GM23338 (cell line): Measurements from ENCODE around the gene SULF2.

Experiments used
- CREB1 ChIP-seq: fragments of 250-450 bp; sonication (Bioruptor Pico); IDR thresholded peaks from 2 replicates; pipeline ENCODE4 v1.5.0; 2020; ENCODE audit warnings: low read depth, mild to moderate bottlenecking, moderate library complexity
- EZH2 ChIP-seq: fragments of 200-600 bp; sonication (generic); IDR thresholded peaks from one replicate; pipeline ENCODE4 v1.8.0; 2017; ENCODE audit warnings: antibody characterized with exemption, mild to moderate bottlenecking, low read depth; ENCODE audit not compliant: unreplicated experiment
- EZH2phosphoT487 ChIP-seq: fragments of 200-600 bp; sonication (generic); IDR thresholded peaks from one replicate; pipeline ENCODE4 v1.8.1; 2018; ENCODE audit warnings: antibody characterized with exemption; ENCODE audit not compliant: unreplicated experiment
- JUNB ChIP-seq: IDR thresholded peaks from one replicate; pipeline ENCODE4 v1.6.1; 2016; ENCODE audit warnings: antibody characterized with exemption; ENCODE audit not compliant: unreplicated experiment
- NANOG ChIP-seq: IDR thresholded peaks from 2 replicates; pipeline ENCODE4 v1.6.1; 2016; ENCODE audit warnings: antibody characterized with exemption, borderline replicate concordance
- POLR2AphosphoS5 ChIP-seq: IDR thresholded peaks from 2 replicates; pipeline ENCODE4 v1.6.1; 2016; ENCODE audit warnings: antibody characterized with exemption, low read depth
- STAT1 ChIP-seq: IDR thresholded peaks from one replicate; pipeline ENCODE4 v1.6.1; 2016; ENCODE audit warnings: antibody characterized with exemption; ENCODE audit not compliant: unreplicated experiment
- ZNF114 ChIP-seq: fragments of 250-450 bp; sonication (Bioruptor Pico); IDR thresholded peaks from 2 replicates; pipeline ENCODE4 v1.5.0; 2020; ENCODE audit warnings: mild to moderate bottlenecking, moderate library complexity
- ZNF331 ChIP-seq: fragments of 250-450 bp; sonication (Bioruptor Pico); IDR thresholded peaks from 2 replicates; pipeline ENCODE4 v1.5.0; 2020; ENCODE audit warnings: low read depth, mild to moderate bottlenecking, moderate library complexity
- TF ChIP-seq, protein P1 (sequence below), 2 experiments: fragments of 200-600 bp in 1 of 2; sonication (generic) in 1 of 2; conservative IDR thresholded peaks; 2 replicates each; pipeline versions ENCODE4 v1.5.1 to v1.6.1; 2016 to 2017; ENCODE audit warnings: antibody characterized with exemption in 2 of 2, low read depth in 2 of 2, mild to moderate bottlenecking in 2 of 2, moderate library complexity in 1 of 2
- TF ChIP-seq, protein P2 (sequence below): IDR thresholded peaks from one replicate; pipeline ENCODE4 v1.6.1; 2018; ENCODE audit warnings: antibody characterized with exemption; ENCODE audit not compliant: unreplicated experiment
- TF ChIP-seq, protein P3 (sequence below): IDR thresholded peaks from 2 replicates; pipeline ENCODE4 v1.6.1; 2016; ENCODE audit warnings: antibody characterized with exemption

DNA sequence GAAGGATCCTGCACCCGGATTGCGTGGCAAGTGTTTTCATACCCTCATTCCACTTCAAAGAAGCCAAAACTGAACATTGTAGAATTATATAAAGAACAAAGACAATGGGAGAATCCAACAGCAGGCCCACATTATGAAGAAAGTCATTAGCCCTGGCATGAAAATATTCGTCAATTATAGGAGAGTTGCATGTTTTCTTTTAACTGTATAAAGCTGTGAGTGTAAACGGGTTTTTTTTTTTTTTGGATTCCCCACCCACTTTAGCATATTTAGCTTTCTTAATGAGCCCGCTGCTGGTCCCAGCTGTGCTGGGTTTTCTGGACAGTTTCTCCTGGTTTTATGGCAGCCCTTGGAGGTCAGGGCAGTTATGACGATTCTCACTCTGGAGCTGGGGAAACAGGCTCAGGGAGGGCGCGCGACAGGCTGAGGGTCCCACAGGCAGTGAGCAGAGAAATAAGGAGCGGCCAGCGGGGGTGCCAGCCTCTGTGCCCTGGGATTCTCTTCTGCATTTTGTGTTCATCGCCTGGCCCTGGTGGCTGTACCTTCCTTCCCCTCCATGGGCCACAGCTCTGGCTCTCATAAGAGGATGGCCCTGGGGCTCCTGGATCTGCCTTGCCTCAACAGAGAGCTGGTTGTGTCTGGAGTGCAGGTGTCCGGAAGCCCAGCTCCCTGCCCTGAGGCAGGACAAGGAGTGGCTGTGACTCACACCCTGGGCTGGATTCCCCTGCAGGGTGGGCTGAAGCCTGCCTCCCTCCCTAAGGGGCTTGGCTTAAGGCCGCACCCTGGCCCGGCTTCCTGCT lies 24.1 kb upstream of the SULF2 start:
- TF ChIP-seq, protein P1, sequence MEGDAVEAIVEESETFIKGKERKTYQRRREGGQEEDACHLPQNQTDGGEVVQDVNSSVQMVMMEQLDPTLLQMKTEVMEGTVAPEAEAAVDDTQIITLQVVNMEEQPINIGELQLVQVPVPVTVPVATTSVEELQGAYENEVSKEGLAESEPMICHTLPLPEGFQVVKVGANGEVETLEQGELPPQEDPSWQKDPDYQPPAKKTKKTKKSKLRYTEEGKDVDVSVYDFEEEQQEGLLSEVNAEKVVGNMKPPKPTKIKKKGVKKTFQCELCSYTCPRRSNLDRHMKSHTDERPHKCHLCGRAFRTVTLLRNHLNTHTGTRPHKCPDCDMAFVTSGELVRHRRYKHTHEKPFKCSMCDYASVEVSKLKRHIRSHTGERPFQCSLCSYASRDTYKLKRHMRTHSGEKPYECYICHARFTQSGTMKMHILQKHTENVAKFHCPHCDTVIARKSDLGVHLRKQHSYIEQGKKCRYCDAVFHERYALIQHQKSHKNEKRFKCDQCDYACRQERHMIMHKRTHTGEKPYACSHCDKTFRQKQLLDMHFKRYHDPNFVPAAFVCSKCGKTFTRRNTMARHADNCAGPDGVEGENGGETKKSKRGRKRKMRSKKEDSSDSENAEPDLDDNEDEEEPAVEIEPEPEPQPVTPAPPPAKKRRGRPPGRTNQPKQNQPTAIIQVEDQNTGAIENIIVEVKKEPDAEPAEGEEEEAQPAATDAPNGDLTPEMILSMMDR (conservative IDR thresholded peaks at IDR 0.05; ENCODE audit: low read depth in 2 of 2) = no peak
- TF ChIP-seq POLR2AphosphoS5 = no peak
- no peak for TF ChIP-seq EZH2
- no peak for TF ChIP-seq CREB1 (CRISPR knock-in tag)
- TF ChIP-seq ZNF114 (CRISPR knock-in tag) = no peak
- no peak for TF ChIP-seq JUNB
- no peak for TF ChIP-seq EZH2phosphoT487
- TF ChIP-seq, protein P2, sequence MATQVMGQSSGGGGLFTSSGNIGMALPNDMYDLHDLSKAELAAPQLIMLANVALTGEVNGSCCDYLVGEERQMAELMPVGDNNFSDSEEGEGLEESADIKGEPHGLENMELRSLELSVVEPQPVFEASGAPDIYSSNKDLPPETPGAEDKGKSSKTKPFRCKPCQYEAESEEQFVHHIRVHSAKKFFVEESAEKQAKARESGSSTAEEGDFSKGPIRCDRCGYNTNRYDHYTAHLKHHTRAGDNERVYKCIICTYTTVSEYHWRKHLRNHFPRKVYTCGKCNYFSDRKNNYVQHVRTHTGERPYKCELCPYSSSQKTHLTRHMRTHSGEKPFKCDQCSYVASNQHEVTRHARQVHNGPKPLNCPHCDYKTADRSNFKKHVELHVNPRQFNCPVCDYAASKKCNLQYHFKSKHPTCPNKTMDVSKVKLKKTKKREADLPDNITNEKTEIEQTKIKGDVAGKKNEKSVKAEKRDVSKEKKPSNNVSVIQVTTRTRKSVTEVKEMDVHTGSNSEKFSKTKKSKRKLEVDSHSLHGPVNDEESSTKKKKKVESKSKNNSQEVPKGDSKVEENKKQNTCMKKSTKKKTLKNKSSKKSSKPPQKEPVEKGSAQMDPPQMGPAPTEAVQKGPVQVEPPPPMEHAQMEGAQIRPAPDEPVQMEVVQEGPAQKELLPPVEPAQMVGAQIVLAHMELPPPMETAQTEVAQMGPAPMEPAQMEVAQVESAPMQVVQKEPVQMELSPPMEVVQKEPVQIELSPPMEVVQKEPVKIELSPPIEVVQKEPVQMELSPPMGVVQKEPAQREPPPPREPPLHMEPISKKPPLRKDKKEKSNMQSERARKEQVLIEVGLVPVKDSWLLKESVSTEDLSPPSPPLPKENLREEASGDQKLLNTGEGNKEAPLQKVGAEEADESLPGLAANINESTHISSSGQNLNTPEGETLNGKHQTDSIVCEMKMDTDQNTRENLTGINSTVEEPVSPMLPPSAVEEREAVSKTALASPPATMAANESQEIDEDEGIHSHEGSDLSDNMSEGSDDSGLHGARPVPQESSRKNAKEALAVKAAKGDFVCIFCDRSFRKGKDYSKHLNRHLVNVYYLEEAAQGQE = no peak
- TF ChIP-seq, protein P3, sequence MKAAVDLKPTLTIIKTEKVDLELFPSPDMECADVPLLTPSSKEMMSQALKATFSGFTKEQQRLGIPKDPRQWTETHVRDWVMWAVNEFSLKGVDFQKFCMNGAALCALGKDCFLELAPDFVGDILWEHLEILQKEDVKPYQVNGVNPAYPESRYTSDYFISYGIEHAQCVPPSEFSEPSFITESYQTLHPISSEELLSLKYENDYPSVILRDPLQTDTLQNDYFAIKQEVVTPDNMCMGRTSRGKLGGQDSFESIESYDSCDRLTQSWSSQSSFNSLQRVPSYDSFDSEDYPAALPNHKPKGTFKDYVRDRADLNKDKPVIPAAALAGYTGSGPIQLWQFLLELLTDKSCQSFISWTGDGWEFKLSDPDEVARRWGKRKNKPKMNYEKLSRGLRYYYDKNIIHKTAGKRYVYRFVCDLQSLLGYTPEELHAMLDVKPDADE = no peak
- no peak for TF ChIP-seq ZNF331 (CRISPR knock-in tag)
- TF ChIP-seq NANOG = no peak
- TF ChIP-seq STAT1 = no peak
